Panc1 (cell line): ENCODE measurements around the gene AP1B1.
"Not testable (repeated sequence)": the region's sequence is repeated elsewhere in the genome, so short reads cannot be mapped to it uniquely, and the experiment has no call there.

ENCODE experiments used
- TF ChIP-seq, protein P1 (sequence below): fragments of 450-650 bp; IDR thresholded peaks from 2 replicates; pipeline ENCODE4 v1.5.1; 2017; ENCODE audit warnings: mild to moderate bottlenecking
- TF ChIP-seq, protein P2 (sequence below), 2 experiments: IDR thresholded peaks; 2 replicates each; pipeline ENCODE4 v1.6.1; 2011 to 2012; ENCODE audit warnings: low read depth in 2 of 2, control low read depth in 1 of 2, low read length in 1 of 2, mild to moderate bottlenecking in 1 of 2, moderate library complexity in 1 of 2; ENCODE audit not compliant: insufficient read depth in 1 of 2

DNA sequence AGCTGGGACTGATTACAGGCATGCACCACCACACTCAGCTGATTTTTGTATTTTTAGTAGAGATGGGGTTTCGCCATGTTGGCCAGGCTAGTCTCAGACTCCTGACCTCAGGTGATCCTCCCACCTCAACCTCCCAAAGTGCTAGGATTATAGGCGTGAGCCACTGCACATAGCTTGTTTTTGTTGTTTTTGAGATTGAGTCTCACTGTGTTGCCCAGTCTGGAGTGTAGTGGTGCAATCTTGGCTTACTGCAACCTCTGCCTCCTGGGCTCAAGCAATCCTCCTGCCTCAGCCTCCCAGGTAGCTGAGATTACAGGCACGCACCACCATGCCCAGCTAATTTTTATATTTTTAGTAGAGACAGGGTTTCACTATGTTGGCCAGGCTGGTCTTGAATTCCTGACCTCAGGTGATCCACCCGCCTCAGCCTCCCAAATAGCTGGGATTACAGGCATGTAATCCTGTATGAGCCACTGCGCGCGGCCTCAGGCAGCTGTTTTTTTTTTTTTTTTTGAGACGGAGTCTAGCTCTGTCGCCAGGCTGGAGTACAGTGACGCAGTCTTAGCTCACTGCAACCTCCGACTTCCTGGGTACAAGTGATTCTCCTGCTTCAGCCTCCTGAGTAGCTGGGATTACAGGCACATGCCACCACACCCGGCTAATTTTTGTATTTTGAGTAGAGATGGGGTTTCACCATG, 31.0 kb downstream of the AP1B1 start:
- TF ChIP-seq, protein P1, sequence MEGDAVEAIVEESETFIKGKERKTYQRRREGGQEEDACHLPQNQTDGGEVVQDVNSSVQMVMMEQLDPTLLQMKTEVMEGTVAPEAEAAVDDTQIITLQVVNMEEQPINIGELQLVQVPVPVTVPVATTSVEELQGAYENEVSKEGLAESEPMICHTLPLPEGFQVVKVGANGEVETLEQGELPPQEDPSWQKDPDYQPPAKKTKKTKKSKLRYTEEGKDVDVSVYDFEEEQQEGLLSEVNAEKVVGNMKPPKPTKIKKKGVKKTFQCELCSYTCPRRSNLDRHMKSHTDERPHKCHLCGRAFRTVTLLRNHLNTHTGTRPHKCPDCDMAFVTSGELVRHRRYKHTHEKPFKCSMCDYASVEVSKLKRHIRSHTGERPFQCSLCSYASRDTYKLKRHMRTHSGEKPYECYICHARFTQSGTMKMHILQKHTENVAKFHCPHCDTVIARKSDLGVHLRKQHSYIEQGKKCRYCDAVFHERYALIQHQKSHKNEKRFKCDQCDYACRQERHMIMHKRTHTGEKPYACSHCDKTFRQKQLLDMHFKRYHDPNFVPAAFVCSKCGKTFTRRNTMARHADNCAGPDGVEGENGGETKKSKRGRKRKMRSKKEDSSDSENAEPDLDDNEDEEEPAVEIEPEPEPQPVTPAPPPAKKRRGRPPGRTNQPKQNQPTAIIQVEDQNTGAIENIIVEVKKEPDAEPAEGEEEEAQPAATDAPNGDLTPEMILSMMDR: not testable (repeated sequence)
- TF ChIP-seq, protein P2, sequence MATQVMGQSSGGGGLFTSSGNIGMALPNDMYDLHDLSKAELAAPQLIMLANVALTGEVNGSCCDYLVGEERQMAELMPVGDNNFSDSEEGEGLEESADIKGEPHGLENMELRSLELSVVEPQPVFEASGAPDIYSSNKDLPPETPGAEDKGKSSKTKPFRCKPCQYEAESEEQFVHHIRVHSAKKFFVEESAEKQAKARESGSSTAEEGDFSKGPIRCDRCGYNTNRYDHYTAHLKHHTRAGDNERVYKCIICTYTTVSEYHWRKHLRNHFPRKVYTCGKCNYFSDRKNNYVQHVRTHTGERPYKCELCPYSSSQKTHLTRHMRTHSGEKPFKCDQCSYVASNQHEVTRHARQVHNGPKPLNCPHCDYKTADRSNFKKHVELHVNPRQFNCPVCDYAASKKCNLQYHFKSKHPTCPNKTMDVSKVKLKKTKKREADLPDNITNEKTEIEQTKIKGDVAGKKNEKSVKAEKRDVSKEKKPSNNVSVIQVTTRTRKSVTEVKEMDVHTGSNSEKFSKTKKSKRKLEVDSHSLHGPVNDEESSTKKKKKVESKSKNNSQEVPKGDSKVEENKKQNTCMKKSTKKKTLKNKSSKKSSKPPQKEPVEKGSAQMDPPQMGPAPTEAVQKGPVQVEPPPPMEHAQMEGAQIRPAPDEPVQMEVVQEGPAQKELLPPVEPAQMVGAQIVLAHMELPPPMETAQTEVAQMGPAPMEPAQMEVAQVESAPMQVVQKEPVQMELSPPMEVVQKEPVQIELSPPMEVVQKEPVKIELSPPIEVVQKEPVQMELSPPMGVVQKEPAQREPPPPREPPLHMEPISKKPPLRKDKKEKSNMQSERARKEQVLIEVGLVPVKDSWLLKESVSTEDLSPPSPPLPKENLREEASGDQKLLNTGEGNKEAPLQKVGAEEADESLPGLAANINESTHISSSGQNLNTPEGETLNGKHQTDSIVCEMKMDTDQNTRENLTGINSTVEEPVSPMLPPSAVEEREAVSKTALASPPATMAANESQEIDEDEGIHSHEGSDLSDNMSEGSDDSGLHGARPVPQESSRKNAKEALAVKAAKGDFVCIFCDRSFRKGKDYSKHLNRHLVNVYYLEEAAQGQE (IDR thresholded peaks at IDR 0.05; ENCODE audit: insufficient read depth in 1 of 2, low read depth in 2 of 2, low read length in 1 of 2): not testable (repeated sequence)
